ENCODE measurements around the gene COL8A2. TPM values are rescaled to one million over a fixed set of nuclear protein-coding genes. Genes with fewer than 3 reads are reported as not detected.

COL8A2 gene
- total RNA-seq, 2 donors from 2014 or later: 0.18 to 0.40 TPM

DNA sequence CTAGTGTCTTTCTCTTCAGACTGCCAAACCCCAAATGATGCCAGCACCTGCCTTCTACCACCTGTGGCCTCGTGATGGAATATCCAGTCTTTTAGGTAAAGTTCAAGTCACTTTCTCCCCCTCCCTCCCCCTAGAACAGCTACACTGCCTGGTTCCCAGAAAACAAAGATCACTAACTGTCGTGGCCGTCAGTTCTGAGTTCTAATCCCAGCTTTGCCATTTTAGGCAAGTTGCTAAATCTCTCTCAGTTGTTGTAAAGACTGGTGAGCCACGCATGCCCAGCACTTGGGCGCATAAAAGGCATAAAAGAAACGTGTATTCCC, 24.9 kb upstream of the COL8A2 start:
- Histone ChIP-seq H3K9me3 (ENCODE audit: control insufficient read depth, low read length) (no peaks in the 10 kb centered on the region), H3K27me3 (ENCODE audit: control insufficient read depth, insufficient read depth, low read length, poor library complexity, severe bottlenecking) (no peaks in the 10 kb centered on the region), H3K4me1 (ENCODE audit: control insufficient read depth, insufficient read depth, low read length) (no peaks in the 10 kb centered on the region), H3K4me3 (ENCODE audit: low read length) (peak overlapping the region; percentile 62), H3K27ac (ENCODE audit: low read depth, low read length) (peak overlapping the region; percentile 97), H3K9ac (ENCODE audit: extremely low read depth, low read length, poor library complexity, severe bottlenecking) (peak overlapping the region; percentile 45), H3K36me3 (ENCODE audit: control insufficient read depth, insufficient read depth, low read length) (peaks cover 5% of the 10 kb centered on the region)
- Mint-ChIP-seq H3K9me3 (peaks cover 2% of the 10 kb centered on the region), H3K4me1 (peaks cover 21% of the 10 kb centered on the region), H3K4me3 (peak overlapping the region; percentile 91), H3K36me3 (ENCODE audit: low read depth) (peaks cover 16% of the 10 kb centered on the region), H3K27ac (peak overlapping the region; percentile 96), H3K27me3 (ENCODE audit: insufficient read depth) (peaks cover 24% of the 10 kb centered on the region)
- 56 to 61% methylated on average over 6 of the region's 6 CpGs for WGBS, 2 experiments (ENCODE audit: insufficient coverage in 1 of 2, insufficient read length in 1 of 2)
- no peak for DNase-seq
- TF ChIP-seq, protein P1, sequence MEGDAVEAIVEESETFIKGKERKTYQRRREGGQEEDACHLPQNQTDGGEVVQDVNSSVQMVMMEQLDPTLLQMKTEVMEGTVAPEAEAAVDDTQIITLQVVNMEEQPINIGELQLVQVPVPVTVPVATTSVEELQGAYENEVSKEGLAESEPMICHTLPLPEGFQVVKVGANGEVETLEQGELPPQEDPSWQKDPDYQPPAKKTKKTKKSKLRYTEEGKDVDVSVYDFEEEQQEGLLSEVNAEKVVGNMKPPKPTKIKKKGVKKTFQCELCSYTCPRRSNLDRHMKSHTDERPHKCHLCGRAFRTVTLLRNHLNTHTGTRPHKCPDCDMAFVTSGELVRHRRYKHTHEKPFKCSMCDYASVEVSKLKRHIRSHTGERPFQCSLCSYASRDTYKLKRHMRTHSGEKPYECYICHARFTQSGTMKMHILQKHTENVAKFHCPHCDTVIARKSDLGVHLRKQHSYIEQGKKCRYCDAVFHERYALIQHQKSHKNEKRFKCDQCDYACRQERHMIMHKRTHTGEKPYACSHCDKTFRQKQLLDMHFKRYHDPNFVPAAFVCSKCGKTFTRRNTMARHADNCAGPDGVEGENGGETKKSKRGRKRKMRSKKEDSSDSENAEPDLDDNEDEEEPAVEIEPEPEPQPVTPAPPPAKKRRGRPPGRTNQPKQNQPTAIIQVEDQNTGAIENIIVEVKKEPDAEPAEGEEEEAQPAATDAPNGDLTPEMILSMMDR (conservative IDR thresholded peaks at IDR 0.05): no peak

DNA sequence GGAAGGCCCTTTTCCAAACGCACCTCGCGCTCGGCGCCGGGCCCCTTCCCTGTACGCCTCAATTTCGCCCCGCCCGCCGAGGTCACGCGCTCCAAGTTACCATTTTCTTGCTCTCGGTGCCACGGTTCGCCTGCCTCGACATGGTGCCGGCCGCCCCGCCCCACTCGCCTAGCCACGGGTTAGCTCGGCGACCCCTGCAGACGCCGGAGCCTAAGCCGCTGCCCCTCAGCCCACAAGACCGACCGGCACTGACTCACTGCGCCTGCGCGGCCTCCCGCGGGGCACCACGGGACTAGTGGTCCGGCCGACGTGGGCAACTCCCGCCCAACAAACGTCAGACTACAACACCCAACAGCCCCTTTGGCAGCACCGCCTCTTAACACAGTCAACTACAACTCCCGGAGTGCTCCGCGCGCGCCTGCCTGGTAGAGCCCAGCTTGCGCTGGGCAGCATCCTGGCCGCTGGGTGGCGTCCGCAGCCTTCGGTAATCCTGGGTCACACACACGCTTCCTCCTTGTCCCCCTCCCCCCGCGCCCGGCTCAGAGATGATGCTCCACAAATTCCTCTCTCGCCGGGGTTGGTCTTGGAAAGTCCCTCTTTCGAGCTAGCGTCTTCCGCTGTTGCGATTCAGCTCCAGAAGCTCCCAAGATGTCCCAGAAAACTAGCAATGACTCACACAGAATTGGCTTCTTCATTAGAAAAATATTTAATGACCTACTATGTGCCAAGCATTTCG, 24.4 kb upstream of the COL8A2 start, which contains the start of gene TRAPPC3:
TRAPPC3 (minus strand) TSS at position 250 of the 736 bp plus-strand sequence; CDS start at position 142, 108 bp downstream.
- H3K27ac Mint-ChIP-seq: peak within 1 kb of the TSS; percentile 97

DNA sequence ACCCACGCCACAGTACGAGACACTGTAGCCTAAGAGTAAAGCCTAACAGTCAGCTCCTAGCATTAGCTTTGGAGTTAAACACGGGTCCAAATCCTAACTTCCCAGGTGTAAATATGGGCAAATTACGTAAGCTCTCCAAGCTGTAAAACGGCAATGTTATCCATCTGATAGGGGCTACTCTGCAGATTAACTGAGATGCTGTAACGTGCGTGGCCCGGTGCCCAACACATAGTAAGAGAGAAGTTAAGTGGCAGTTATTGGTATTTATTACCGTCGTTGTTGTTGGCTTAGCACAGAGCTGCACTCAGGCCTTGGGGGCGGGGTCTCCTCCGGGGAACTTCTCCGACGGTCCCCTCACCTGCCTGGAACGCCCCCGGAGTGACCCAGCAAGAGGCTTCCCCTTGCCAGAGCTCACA, 23.8 kb upstream of the COL8A2 start:
- WGBS, 2 experiments (ENCODE audit: insufficient coverage in 1 of 2, insufficient read length in 1 of 2): 13 to 16% methylated on average over 13 to 16 of the region's 16 CpGs
- Histone ChIP-seq H3K27ac (ENCODE audit: low read depth, low read length) (peak overlapping the region; percentile 69), H3K9ac (ENCODE audit: extremely low read depth, low read length, poor library complexity, severe bottlenecking) (peak overlapping the region; percentile 80), H3K27me3 (ENCODE audit: control insufficient read depth, insufficient read depth, low read length, poor library complexity, severe bottlenecking) (no peaks in the 10 kb centered on the region), H3K36me3 (ENCODE audit: control insufficient read depth, insufficient read depth, low read length) (peaks cover 5% of the 10 kb centered on the region), H3K9me3 (ENCODE audit: control insufficient read depth, low read length) (peaks cover under 1% of the 10 kb centered on the region), H3K4me1 (ENCODE audit: control insufficient read depth, insufficient read depth, low read length) (no peaks in the 10 kb centered on the region), H3K4me3 (ENCODE audit: low read length) (peak overlapping the region; percentile 91)
- H3K9me3 Mint-ChIP-seq: peaks cover 2% of the 10 kb centered on the region
- DNase-seq: no peak
- H3K27ac Mint-ChIP-seq: peak overlapping the region; percentile 97
- H3K4me1 Mint-ChIP-seq: peaks cover 11% of the 10 kb centered on the region
- peaks cover 14% of the 10 kb centered on the region for H3K27me3 Mint-ChIP-seq (ENCODE audit: insufficient read depth)
- peaks cover 20% of the 10 kb centered on the region for H3K36me3 Mint-ChIP-seq (ENCODE audit: low read depth)
- peak overlapping the region; percentile 91 for H3K4me3 Mint-ChIP-seq
- TF ChIP-seq, protein P1 (conservative IDR thresholded peaks at IDR 0.05): no peak

More for the DNA sequence above, 24.4 kb upstream of the COL8A2 start, which contains the start of gene TRAPPC3:
- TF ChIP-seq, protein P1 (conservative IDR thresholded peaks at IDR 0.05): peak; percentile 97
- DNase-seq: peak; percentile 100
- Histone ChIP-seq H3K4me3 (ENCODE audit: low read length) (peak within 1 kb of the TSS; percentile 91), H3K9ac (ENCODE audit: extremely low read depth, low read length, poor library complexity, severe bottlenecking) (peak within 1 kb of the TSS; percentile 80), H3K27me3 (ENCODE audit: control insufficient read depth, insufficient read depth, low read length, poor library complexity, severe bottlenecking) (no peaks in the 10 kb centered on the region), H3K27ac (ENCODE audit: low read depth, low read length) (peak within 1 kb of the TSS; percentile 97), H3K9me3 (ENCODE audit: control insufficient read depth, low read length) (no peaks in the 10 kb centered on the region), H3K4me1 (ENCODE audit: control insufficient read depth, insufficient read depth, low read length) (no peaks in the 10 kb centered on the region), H3K36me3 (ENCODE audit: control insufficient read depth, insufficient read depth, low read length) (peaks cover 5% of the 10 kb centered on the region)
- Mint-ChIP-seq H3K27me3 (ENCODE audit: insufficient read depth) (peaks cover 19% of the 10 kb centered on the region), H3K36me3 (ENCODE audit: low read depth) (peaks cover 19% of the 10 kb centered on the region), H3K4me3 (peak within 1 kb of the TSS; percentile 91), H3K4me1 (peaks cover 15% of the 10 kb centered on the region), H3K9me3 (peaks cover 2% of the 10 kb centered on the region)
- 2 to 3% methylated on average over 43 to 62 of the region's 62 CpGs for WGBS, 2 experiments (ENCODE audit: insufficient coverage in 1 of 2, insufficient read length in 1 of 2)

Data from endodermal cell (in vitro differentiated cells).